HG03439 (cell line): ENCODE results near the gene ADTRP.

ENCODE experiments used
- ATAC-seq: cut with Tn5 transposase; IDR thresholded peaks from one replicate; pipeline ENCODE4 v1.9.1; 2021; ENCODE audit warnings: mild to moderate bottlenecking, moderate library complexity; ENCODE audit not compliant: unreplicated experiment

ADTRP gene

GRCh38 chr6:11778648-11779328 lies at the start of gene ADTRP:
Gene ADTRP, minus strand, starts transcription at chr6:11778803. Its CDS starts 44 bp downstream, at chr6:11778759.
- ATAC-seq, result no peak

GRCh38 chr6:11826779-11827178 lies 48.2 kb upstream of the ADTRP start:
- no peak for ATAC-seq

- peak; percentile 65 for ATAC-seq
These were observed 46.4 kb upstream of the ADTRP start for GRCh38 chr6:11824986-11825385.

GRCh38 chr6:11822346-11822745 lies 43.7 kb upstream of the ADTRP start:
- ATAC-seq, result no peak

GRCh38 chr6:11821781-11822180 lies 43.2 kb upstream of the ADTRP start:
- ATAC-seq, result no peak

- ATAC-seq, result no peak
These were observed 42.2 kb upstream of the ADTRP start for GRCh38 chr6:11820821-11821220.

- no peak for ATAC-seq
These were observed 40.9 kb upstream of the ADTRP start for GRCh38 chr6:11819486-11819885.

- no peak for ATAC-seq
These were observed 36.6 kb upstream of the ADTRP start for GRCh38 chr6:11815231-11815630.

GRCh38 chr6:11814819-11815218 lies 36.2 kb upstream of the ADTRP start:
- no peak for ATAC-seq

- no peak for ATAC-seq
These were observed 35.5 kb upstream of the ADTRP start for GRCh38 chr6:11814106-11814505.

- no peak for ATAC-seq
These were observed 35.0 kb upstream of the ADTRP start for GRCh38 chr6:11813606-11814005.

- no peak for ATAC-seq
These were observed 34.3 kb upstream of the ADTRP start for GRCh38 chr6:11812951-11813350.

GRCh38 chr6:11812439-11812838 lies 33.8 kb upstream of the ADTRP start:
- no peak for ATAC-seq

GRCh38 chr6:11811644-11812264 lies 33.2 kb upstream of the ADTRP start:
- ATAC-seq, result no peak

- ATAC-seq, result no peak
These were observed 32.4 kb upstream of the ADTRP start for GRCh38 chr6:11810854-11811643.

GRCh38 chr6:11810039-11810541 lies 31.5 kb upstream of the ADTRP start:
- ATAC-seq, result no peak

GRCh38 chr6:11808054-11808453 lies 29.5 kb upstream of the ADTRP start:
- ATAC-seq, result no peak

GRCh38 chr6:11806561-11807317 lies 28.1 kb upstream of the ADTRP start:
- no peak for ATAC-seq

- ATAC-seq, result no peak
These were observed 26.9 kb upstream of the ADTRP start for GRCh38 chr6:11805259-11806053.

- no peak for ATAC-seq
These were observed 26.1 kb upstream of the ADTRP start for GRCh38 chr6:11804701-11805100.
